Urinary bladder (tissue), 4 donors: ENCODE results near the gene ENTPD8. TPM values are rescaled to one million over a fixed set of nuclear protein-coding genes. Genes with fewer than 3 reads are reported as not detected.

Experiments
- DNase-seq: peaks from one replicate; pipeline ENCODE4 v3.0.0-alpha.2; 2015; ENCODE audit errors: extremely low spot score
- H3K27ac ChIP-seq: one replicate; pipeline ENCODE4 v1.5.1; 2013; ENCODE audit warnings: low read depth, mild to moderate bottlenecking, moderate library complexity
- H3K36me3 ChIP-seq: one replicate; pipeline ENCODE4 v1.6.1; 2013; ENCODE audit warnings: mild to moderate bottlenecking, moderate library complexity; ENCODE audit not compliant: insufficient read depth
- H3K4me1 ChIP-seq: one replicate; pipeline ENCODE4 v1.6.1; 2013; ENCODE audit warnings: mild to moderate bottlenecking, moderate library complexity; ENCODE audit not compliant: insufficient read depth
- H3K4me3 ChIP-seq: one replicate; pipeline ENCODE4 v1.5.1; 2013; ENCODE audit warnings: low read depth, low read length
- WGBS: extraction: QIAGEN DNeasy Blood & Tissue Kit; methylation state at CpG from one replicate; pipeline ENCODE4 v1.1.7; 2013; 5-methylcytosine and 5-hydroxymethylcytosine counted together
- polyA plus RNA-seq: library from polyadenylated mRNA; stranded (reverse); fragments of 200-250 nt; gene quantifications from one replicate; pipeline ENCODE4 v1.2.3, GENCODE V29; 2013
- total RNA-seq: library from RNA; depleted of rRNA; stranded (reverse); fragments of >200 nt; gene quantifications from one replicate; pipeline ENCODE4 v1.2.3, GENCODE V29; 2014
- donor health status: healthy with polysubstance abuse.
- donor health status: healthy.

ENTPD8 gene
- total and polyA plus RNA-seq, 2 donors: 0.16 TPM; not detected in 1

- Histone ChIP-seq H3K27ac (no peak overlapping the region), H3K4me3 (peak overlapping the region; percentile 57), H3K36me3 (no peaks in the 10 kb centered on the region), H3K4me1 (no peaks in the 10 kb centered on the region)
- no peak for DNase-seq
- WGBS: 15% methylated on average over 88 of the region's 88 CpGs
Measured at GRCh38 chr9:137458194-137459151, 17.3 kb upstream of the ENTPD8 start.

GRCh38 chr9:137457406-137458193 lies 16.4 kb upstream of the ENTPD8 start:
- Histone ChIP-seq H3K27ac (no peak overlapping the region), H3K4me1 (no peaks in the 10 kb centered on the region), H3K4me3 (no peak overlapping the region), H3K36me3 (no peaks in the 10 kb centered on the region)
- 94% methylated on average over 44 of the region's 44 CpGs for WGBS
- DNase-seq: no peak

- no peak for DNase-seq
- H3K36me3 ChIP-seq: no peaks in the 10 kb centered on the region
- no peaks in the 10 kb centered on the region for H3K4me1 ChIP-seq
- no peak overlapping the region for H3K27ac ChIP-seq
- 95% methylated on average over 10 of the region's 10 CpGs for WGBS
- no peak overlapping the region for H3K4me3 ChIP-seq
Measured at GRCh38 chr9:137456864-137457405, 15.8 kb upstream of the ENTPD8 start.

DNA sequence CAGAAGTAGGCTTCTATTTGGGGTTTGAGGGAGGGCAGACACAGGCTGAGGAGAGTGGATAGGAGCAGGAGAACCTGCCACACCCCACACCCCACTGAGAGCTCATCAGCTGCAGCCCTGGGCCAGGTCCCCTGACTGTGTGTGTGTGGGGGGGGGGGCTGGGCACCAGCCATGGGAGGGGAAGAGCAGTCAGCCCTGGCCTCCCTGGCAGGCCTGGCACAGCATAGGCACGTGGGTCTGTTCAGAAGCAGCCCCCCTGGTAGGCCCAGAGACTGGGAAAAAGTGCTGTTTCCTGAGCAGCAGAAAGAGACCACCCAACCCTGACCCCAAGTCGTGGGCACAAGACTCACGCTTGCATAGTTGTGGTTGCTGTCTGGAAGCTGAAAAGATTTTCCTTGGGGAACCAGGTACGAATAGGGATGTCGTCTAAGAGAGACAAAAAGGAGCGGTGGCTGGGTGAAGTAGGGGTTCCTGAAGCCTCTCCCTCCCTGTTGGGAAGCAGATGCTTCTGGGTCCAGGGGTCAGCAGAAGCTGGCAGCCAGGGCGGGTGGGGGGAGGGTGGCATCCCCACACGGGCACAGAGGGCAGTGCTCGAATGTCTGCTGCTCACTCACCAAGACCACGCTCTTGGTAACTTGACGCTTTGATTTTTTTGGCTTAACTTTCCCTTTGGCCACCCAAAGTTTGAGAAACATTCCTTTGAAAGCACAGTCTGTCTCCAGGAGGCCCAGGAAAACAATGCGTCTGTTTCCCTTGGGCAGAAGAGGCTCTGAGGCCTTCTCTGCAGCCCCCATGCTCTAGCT lies 15.1 kb upstream of the ENTPD8 start:
- Histone ChIP-seq H3K27ac (no peak overlapping the region), H3K36me3 (no peaks in the 10 kb centered on the region), H3K4me1 (no peaks in the 10 kb centered on the region), H3K4me3 (no peak overlapping the region)
- 89% methylated on average over 12 of the region's 12 CpGs for WGBS
- DNase-seq: no peak

- DNase-seq: no peak
- Histone ChIP-seq H3K27ac (no peak overlapping the region), H3K4me3 (no peak overlapping the region), H3K4me1 (no peaks in the 10 kb centered on the region), H3K36me3 (no peaks in the 10 kb centered on the region)
- 91% methylated on average over 18 of the region's 18 CpGs for WGBS
Measured at GRCh38 chr9:137455359-137455991, 14.3 kb upstream of the ENTPD8 start.

- no peak overlapping the region for H3K4me3 ChIP-seq
- WGBS: 64% methylated on average over 30 of the region's 30 CpGs
- H3K36me3 ChIP-seq: no peaks in the 10 kb centered on the region
- no peaks in the 10 kb centered on the region for H3K4me1 ChIP-seq
- no peak for DNase-seq
- no peak overlapping the region for H3K27ac ChIP-seq
Measured at GRCh38 chr9:137454597-137455358, 13.6 kb upstream of the ENTPD8 start.

DNA sequence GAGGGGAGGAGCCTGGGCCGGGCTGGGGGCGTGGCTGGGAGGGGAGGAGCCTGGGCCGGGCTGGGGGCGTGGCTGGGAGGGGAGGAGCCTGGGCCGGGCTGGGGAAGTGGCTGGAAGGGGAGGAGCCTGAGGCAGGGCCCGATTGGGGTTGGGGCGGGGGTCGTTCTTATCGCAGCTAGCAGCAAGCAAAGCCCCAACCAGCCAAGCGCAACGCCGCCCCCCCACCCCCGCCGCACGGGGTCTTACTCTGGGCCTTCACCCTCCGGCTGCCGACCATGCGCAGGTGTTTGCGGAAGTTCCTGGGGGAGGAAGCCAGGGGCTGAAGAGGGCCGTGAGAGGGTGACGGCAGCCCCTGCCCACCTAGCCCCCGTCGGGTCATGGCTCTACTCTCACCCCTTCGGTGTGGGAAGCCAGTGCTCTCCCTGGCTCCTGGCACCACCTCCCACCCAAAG lies 13.0 kb upstream of the ENTPD8 start:
- Histone ChIP-seq H3K4me3 (peak overlapping the region; percentile 24), H3K4me1 (no peaks in the 10 kb centered on the region), H3K27ac (no peak overlapping the region), H3K36me3 (no peaks in the 10 kb centered on the region)
- DNase-seq: no peak
- 27% methylated on average over 22 of the region's 24 CpGs for WGBS

GRCh38 chr9:137453643-137454081 lies 12.5 kb upstream of the ENTPD8 start:
- Histone ChIP-seq H3K4me3 (peak overlapping the region; percentile 4), H3K27ac (no peak overlapping the region), H3K4me1 (no peaks in the 10 kb centered on the region), H3K36me3 (no peaks in the 10 kb centered on the region)
- WGBS: 26% methylated on average over 25 of the region's 25 CpGs
- DNase-seq: peak; percentile 64

DNA sequence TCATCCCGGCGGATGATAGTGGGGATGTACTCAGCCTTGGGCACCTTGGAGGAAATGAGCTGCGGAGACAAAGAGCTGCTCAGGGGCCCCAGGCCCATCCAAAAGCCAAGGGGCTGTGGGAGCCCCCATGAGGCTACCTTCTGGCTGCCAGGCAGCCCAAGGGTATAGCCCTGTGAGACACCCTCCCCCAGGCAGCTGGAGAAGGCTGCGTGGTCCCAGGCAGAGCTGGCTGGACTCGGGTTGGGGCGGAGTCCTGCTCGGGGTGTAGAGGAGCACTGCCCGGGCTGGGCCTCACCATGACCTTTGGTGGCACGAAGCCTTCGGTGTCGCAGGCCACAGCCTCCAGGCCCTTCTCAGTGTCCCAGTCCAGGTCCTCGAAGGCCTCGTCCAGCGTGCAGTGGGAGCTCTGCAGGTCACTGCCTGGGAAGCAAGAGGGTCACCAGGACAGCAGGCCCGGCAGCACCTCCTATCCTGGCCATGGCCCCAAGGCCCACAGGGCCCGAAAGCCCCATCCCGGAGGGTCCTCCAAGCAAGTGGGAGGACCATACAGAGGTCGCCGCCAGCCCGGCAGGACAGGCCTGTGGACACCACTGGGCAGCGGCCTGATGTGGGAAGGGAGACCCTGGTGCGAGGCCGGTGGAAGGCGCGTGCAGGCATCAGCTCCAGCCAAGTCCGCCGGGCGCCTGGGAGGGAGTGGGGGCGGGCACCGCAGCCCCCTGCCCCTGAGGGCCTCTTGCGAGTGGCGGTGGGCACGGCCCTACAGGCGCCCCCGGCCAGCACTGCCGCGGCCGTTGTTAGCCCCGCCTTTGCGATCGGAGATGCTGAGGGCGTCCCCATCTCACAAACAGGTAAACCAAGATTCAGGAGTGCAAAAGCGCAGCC lies 11.8 kb upstream of the ENTPD8 start:
- DNase-seq: no peak
- H3K27ac ChIP-seq: no peak overlapping the region
- H3K4me3 ChIP-seq: no peak overlapping the region
- no peaks in the 10 kb centered on the region for H3K4me1 ChIP-seq
- WGBS: 86% methylated on average over 43 of the region's 43 CpGs
- no peaks in the 10 kb centered on the region for H3K36me3 ChIP-seq

- Histone ChIP-seq H3K4me3 (no peak overlapping the region), H3K4me1 (no peaks in the 10 kb centered on the region), H3K36me3 (no peaks in the 10 kb centered on the region), H3K27ac (no peak overlapping the region)
- 96% methylated on average over 17 of the region's 17 CpGs for WGBS
- no peak for DNase-seq
Measured at GRCh38 chr9:137452006-137452760, 11.0 kb upstream of the ENTPD8 start.
